Karpas-422 (cell line): ENCODE data around the gene RSPRY1. TPM values are rescaled to one million over a fixed set of nuclear protein-coding genes. Genes with fewer than 3 reads are reported as not detected.

Experiments
- DNase-seq: peaks from one replicate; pipeline ENCODE4 v3.0.0-alpha.2; 2015
- H2AFZ ChIP-seq: fragments of 200-600 bp; sonication (generic); 2 replicates; pipeline ENCODE4 v1.6.1; 2014; ENCODE audit warnings: antibody characterized with exemption, low read length, mixed read lengths
- H3K27ac ChIP-seq: fragments of 200-600 bp; sonication (generic); 2 replicates; pipeline ENCODE4 v1.5.1; 2014; ENCODE audit warnings: mild to moderate bottlenecking, low read length, moderate library complexity
- H3K27me3 ChIP-seq: fragments of 200-600 bp; sonication (generic); 2 replicates; pipeline ENCODE4 v1.6.1; 2014; ENCODE audit warnings: low read length, mixed read lengths
- H3K36me3 ChIP-seq: fragments of 200-600 bp; sonication (generic); 2 replicates; pipeline ENCODE4 v1.6.1; 2014; ENCODE audit warnings: low read length, mixed read lengths; ENCODE audit not compliant: insufficient read depth
- H3K4me1 ChIP-seq: fragments of 200-600 bp; sonication (generic); 2 replicates; pipeline ENCODE4 v1.6.1; 2014; ENCODE audit warnings: mild to moderate bottlenecking, low read length, mixed read lengths
- H3K4me2 ChIP-seq: fragments of 200-600 bp; sonication (generic); 2 replicates; pipeline ENCODE4 v1.6.1; 2014; ENCODE audit warnings: low read length, low read depth, mild to moderate bottlenecking; ENCODE audit not compliant: poor library complexity, severe bottlenecking
- H3K4me3 ChIP-seq: fragments of 200-600 bp; sonication (generic); 2 replicates; pipeline ENCODE4 v1.5.1; 2014; ENCODE audit warnings: mild to moderate bottlenecking, antibody characterized with exemption, low read length, mixed read lengths
- H3K79me2 ChIP-seq: fragments of 200-600 bp; sonication (generic); 2 replicates; pipeline ENCODE4 v1.6.1; 2014; ENCODE audit warnings: mild to moderate bottlenecking, low read length, mixed read lengths
- H3K9ac ChIP-seq: fragments of 200-600 bp; sonication (generic); 2 replicates; pipeline ENCODE4 v1.6.0; 2014; ENCODE audit warnings: low read length
- H3K9me2 ChIP-seq: fragments of 200-600 bp; sonication (generic), shearing (Covaris generic); replicated peaks from 2 replicates; pipeline ENCODE4 v1.6.0; 2014; ENCODE audit warnings: mild to moderate bottlenecking, low read length, moderate library complexity; ENCODE audit not compliant: insufficient read depth
- H3K9me3 ChIP-seq: fragments of 300-700, 200-600 bp; sonication (generic); 2 replicates; pipeline ENCODE4 v1.6.1; 2014; ENCODE audit warnings: low read length, mixed read lengths
- H4K20me1 ChIP-seq: fragments of 200-600 bp; sonication (generic); 2 replicates; pipeline ENCODE4 v1.6.1; 2014; ENCODE audit warnings: mild to moderate bottlenecking, antibody characterized with exemption, low read length, low read depth; ENCODE audit not compliant: insufficient read depth
- total RNA-seq: library from RNA; depleted of rRNA; stranded (reverse); fragments of >200 nt; shearing (Covaris generic); gene quantifications from 2 replicates; pipeline ENCODE4 v1.2.3, GENCODE V29; 2014; ENCODE audit warnings: low replicate concordance

The RSPRY1 gene
- total RNA-seq, 1 experiment from 2014 or later, result 26.4 TPM

DNA sequence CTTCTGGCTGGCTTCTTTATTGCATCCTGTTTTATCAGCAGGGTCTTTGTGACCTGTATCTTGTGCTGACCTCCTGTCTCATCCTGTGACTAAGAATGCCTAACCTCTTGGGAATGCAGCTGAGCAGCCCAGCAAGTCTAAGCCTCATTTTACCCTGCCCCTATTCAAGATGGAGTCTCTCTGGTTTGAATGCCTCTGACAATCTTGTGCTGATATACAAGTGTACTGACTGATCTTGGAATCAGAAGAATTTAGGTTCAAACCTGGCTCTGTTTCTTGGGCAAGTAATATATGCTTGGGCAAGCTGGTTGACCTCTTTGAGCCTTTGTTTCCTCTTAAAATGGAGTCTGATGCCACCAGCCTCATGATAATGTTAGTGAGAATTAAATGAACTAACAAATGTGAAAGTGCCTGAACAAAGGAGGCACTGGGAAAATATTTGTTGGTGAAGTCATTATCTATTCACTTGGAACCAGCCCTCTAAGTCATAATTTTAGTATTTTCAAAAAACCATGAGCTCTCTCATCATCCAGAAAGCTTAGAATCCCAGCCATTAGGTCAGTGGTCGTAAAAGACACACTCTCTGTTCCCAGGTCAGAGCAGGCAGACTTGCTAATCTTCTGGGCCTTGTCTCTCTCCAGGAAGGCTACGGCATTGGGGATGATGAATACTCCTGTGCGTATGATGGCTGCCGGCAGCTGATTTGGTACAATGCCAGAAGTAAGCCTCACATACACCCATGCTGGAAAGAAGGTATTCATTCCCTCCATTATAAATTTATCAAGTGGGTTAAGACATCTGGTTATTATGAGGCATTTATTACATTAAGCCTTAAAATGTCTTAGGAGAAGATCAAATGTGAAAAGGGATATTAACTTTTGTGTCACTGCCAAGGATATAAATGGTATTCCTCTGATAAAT is 40.8 kb downstream of the RSPRY1 start:
- no peak overlapping the region for H3K4me3 ChIP-seq
- H3K4me2 ChIP-seq, result no peak overlapping the region
- no peak overlapping the region for H3K27ac ChIP-seq
- no peaks in the 10 kb centered on the region for H3K79me2 ChIP-seq
- no peak for DNase-seq
- H3K4me1 ChIP-seq, result peaks cover 5% of the 10 kb centered on the region; the same call in 1 of the 2 replicates
- H2AFZ ChIP-seq, result no peak overlapping the region
- H3K9me2 ChIP-seq, result no peaks in the 10 kb centered on the region
- peaks cover 42% of the 10 kb centered on the region for H3K36me3 ChIP-seq
- H4K20me1 ChIP-seq, result no peaks in the 10 kb centered on the region
- no peaks in the 10 kb centered on the region for H3K27me3 ChIP-seq
- H3K9ac ChIP-seq, result no peak overlapping the region
- H3K9me3 ChIP-seq, result no peaks in the 10 kb centered on the region

DNA sequence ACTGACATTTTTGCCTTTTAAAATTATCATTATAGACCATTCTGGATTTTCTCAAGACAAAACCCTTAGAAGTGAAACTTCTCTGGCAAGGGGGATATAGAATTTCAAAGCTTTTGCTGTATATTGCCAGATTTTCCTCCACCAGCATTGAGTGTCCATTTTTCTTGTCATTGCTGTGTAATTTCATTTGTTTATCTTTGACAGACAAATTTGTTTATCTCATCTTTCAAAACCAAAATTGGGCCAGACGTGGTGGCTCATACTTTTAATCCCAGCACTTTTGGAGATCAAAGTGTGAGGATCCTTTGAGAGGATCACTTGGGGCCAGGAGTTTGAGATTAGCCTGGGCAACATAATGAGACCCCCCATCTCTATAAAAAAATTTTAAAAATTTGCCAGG is 43.0 kb downstream of the RSPRY1 start:
- no peaks in the 10 kb centered on the region for H3K27me3 ChIP-seq
- H3K79me2 ChIP-seq, result no peaks in the 10 kb centered on the region
- H3K9me2 ChIP-seq, result no peaks in the 10 kb centered on the region
- DNase-seq, result no peak
- no peaks in the 10 kb centered on the region for H4K20me1 ChIP-seq
- H3K27ac ChIP-seq, result no peak overlapping the region
- peaks cover 44% of the 10 kb centered on the region for H3K36me3 ChIP-seq
- H3K4me3 ChIP-seq, result no peak overlapping the region
- H2AFZ ChIP-seq, result no peak overlapping the region
- no peak overlapping the region for H3K9ac ChIP-seq
- no peaks in the 10 kb centered on the region for H3K9me3 ChIP-seq
- H3K4me2 ChIP-seq, result no peak overlapping the region
- H3K4me1 ChIP-seq, result peaks cover 10% of the 10 kb centered on the region

DNA sequence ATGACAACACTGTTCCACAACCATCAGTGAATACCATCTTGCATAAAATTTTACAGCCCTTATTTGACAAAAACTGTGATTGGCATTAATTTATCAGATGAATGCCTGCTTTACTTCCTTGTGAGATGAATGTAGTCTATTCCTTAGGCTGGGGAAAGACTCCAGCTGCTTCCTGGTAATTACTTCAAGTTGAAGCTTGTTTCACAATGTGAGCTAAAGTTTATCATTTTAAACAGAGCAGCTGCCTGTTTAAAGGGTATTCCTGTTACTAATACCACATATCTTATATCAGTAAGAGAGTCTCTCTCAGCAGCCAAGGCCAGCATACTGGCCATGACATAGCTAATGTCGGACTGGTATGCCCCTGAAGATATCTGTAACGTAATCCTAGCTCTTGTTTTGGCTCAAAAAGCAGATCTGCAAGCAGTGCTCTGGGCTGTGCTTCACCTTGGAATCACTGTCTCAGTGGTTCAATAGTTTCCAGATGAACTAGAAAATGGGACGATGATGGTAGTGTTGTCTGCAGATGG is 45.8 kb downstream of the RSPRY1 start:
- H2AFZ ChIP-seq, result no peak overlapping the region
- no peak overlapping the region for H3K9ac ChIP-seq
- H3K4me1 ChIP-seq, result peaks cover 26% of the 10 kb centered on the region
- H3K36me3 ChIP-seq, result peaks cover 49% of the 10 kb centered on the region
- no peaks in the 10 kb centered on the region for H3K9me2 ChIP-seq
- no peak for DNase-seq
- H3K9me3 ChIP-seq, result no peaks in the 10 kb centered on the region; the same call in 1 of the 2 replicates
- H3K27ac ChIP-seq, result no peak overlapping the region
- no peaks in the 10 kb centered on the region for H4K20me1 ChIP-seq
- H3K27me3 ChIP-seq, result no peaks in the 10 kb centered on the region
- peaks cover 5% of the 10 kb centered on the region; the same call in 1 of the 2 replicates for H3K79me2 ChIP-seq
- H3K4me2 ChIP-seq, result no peak overlapping the region
- no peak overlapping the region for H3K4me3 ChIP-seq

DNA sequence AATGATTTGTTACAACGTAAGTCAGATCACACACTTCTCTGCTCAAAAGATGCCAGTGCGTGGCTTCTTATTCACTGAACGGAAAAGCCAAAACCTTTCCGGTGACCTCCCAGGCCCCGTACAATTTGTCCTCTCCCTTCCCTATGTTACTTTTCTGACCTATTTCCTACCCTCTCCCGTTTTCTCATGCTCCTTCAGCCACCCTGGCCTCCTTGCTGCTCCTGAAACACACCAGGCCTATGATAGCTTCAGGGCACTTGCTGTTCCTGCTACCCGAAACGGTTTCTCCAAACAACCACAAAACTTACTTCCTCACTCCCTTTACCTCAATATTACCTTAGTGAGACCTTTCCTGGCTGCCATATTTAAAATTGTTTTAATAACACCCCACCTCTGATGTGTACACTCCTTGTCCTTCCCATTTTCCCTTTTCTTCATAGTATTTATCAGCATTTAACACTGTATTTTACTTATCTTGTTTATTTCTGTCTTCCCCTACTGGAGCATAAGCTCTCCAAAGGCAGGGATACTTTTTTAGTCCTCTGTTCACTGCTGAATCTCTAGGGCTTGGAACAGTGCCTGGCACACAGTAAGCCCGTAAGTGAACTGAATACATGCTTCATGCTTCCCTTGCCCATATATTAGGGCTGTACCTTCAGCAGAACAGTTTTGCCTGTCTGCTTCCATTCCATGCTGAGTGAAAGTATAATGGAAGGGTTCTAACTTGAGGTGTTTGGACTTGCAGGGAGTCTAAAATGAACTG is 48.0 kb downstream of the RSPRY1 start:
- no peak overlapping the region for H2AFZ ChIP-seq

DNA sequence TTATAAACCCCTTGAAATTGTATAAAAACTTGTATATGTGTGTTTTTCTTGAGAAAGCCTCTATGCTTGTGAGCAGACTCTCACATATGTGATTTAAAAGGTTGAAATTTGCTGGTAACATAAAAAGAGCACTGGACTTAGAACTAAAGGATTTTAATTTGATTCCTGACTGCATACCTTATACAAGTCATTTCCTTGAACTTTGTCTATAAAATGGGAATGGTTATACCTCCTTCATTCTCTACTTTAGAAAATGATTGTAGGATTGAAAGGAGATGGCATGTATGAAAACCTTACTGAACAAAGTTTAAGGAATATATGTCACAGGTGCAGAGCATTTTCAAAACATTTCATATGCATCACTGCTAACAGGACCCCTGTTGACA is 48.6 kb downstream of the RSPRY1 start:
- Histone ChIP-seq H2AFZ (no peak overlapping the region), H3K36me3 (peaks cover 40% of the 10 kb centered on the region), H4K20me1 (no peaks in the 10 kb centered on the region), H3K4me2 (peak overlapping the region; percentile 72), H3K9ac (peak overlapping the region; percentile 49), H3K79me2 (peaks cover 5% of the 10 kb centered on the region; the same call in 1 of the 2 replicates), H3K27me3 (no peaks in the 10 kb centered on the region), H3K4me3 (peak overlapping the region; percentile 36), H3K4me1 (peaks cover 26% of the 10 kb centered on the region), H3K9me3 (no peaks in the 10 kb centered on the region; the same call in 1 of the 2 replicates), H3K27ac (peak overlapping the region; percentile 91), H3K9me2 (no peaks in the 10 kb centered on the region)
- DNase-seq, result no peak

More for the DNA sequence above, 48.0 kb downstream of the RSPRY1 start:
- H3K9me2 ChIP-seq, result no peaks in the 10 kb centered on the region
- H3K9ac ChIP-seq, result peak overlapping the region; percentile 49
- peak overlapping the region; percentile 91 for H3K27ac ChIP-seq
- DNase-seq, result no peak
- H3K4me2 ChIP-seq, result peak overlapping the region; percentile 72
- peaks cover 5% of the 10 kb centered on the region; the same call in 1 of the 2 replicates for H3K79me2 ChIP-seq
- H3K9me3 ChIP-seq, result no peaks in the 10 kb centered on the region; the same call in 1 of the 2 replicates
- peaks cover 40% of the 10 kb centered on the region for H3K36me3 ChIP-seq
- peak overlapping the region; percentile 36; the same call in 1 of the 2 replicates for H3K4me3 ChIP-seq
- H4K20me1 ChIP-seq, result no peaks in the 10 kb centered on the region
- peaks cover 26% of the 10 kb centered on the region for H3K4me1 ChIP-seq
- H3K27me3 ChIP-seq, result no peaks in the 10 kb centered on the region

DNA sequence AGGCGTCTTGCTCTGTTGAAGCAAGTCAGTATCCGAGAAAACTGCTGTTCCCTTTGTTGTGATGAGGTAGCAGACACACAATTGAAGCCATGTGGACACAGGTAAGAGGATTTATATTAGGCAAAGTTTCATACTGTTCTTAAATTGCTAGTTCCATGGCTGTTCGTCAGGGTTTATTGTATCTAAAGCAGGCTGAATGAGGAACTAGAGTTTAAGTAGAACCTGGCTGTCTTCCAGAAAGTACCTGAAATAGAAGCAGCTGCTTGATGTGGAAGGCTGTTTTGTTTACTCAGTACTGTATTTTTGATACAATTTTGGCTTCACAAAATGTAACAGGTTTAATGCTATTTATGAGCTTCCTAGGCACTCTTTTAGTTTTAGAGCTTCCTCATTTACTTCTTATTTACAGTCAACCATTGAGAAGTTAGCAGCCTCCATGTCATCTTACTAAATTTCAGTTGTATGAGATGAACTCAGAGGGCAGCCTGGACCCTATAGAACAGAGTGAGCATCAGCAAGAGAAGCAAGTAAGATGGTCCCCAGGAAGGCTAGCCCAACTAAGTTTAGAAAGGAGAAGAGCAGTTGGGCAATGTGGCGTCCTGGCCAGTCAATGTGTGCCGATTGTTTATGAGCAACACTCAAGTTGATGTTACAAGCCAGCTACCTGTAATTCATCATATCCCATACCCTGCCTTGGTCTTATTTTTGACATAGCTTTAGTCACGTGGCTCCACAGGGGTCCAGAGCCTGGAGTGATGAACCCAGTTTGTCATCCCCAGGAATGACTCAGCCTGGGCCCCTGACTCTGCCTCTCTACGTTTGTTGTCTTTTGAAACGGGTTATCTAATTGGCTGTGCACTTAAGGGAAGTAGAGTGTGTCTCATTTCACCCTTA is 49.2 kb downstream of the RSPRY1 start:
- no peak overlapping the region for H2AFZ ChIP-seq
- peak overlapping the region; percentile 49 for H3K9ac ChIP-seq
- peak overlapping the region; percentile 91 for H3K27ac ChIP-seq
- peak; percentile 83 for DNase-seq
- H3K4me3 ChIP-seq, result peak overlapping the region; percentile 36
- no peaks in the 10 kb centered on the region; the same call in 1 of the 2 replicates for H3K9me3 ChIP-seq
- peaks cover 32% of the 10 kb centered on the region for H3K4me1 ChIP-seq
- H3K4me2 ChIP-seq, result peak overlapping the region; percentile 72
- H3K79me2 ChIP-seq, result peaks cover 5% of the 10 kb centered on the region; the same call in 1 of the 2 replicates
- no peaks in the 10 kb centered on the region for H3K9me2 ChIP-seq
- peaks cover 38% of the 10 kb centered on the region for H3K36me3 ChIP-seq
- H3K27me3 ChIP-seq, result no peaks in the 10 kb centered on the region
- H4K20me1 ChIP-seq, result no peaks in the 10 kb centered on the region

DNA sequence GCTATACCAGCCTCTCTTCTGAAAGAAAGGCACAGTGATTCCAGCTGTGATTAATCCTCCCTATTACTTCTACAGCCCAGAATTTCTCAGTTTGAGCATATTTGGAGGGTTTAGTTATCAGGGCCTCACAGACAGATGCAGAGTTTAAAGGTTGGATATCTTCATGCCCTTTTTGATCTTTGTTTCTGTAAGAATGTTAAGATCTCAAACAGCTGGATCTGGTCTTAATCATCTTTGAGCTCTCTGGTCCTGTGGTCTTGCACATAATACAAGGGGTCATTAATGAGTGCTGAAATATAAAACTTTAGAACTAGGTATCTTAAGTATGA is 49.9 kb downstream of the RSPRY1 start:
- Histone ChIP-seq H2AFZ (no peak overlapping the region), H3K9ac (no peak overlapping the region), H3K27ac (peak overlapping the region; percentile 91), H3K36me3 (peaks cover 32% of the 10 kb centered on the region), H3K4me1 (peaks cover 38% of the 10 kb centered on the region), H3K27me3 (no peaks in the 10 kb centered on the region), H3K9me3 (no peaks in the 10 kb centered on the region; the same call in 1 of the 2 replicates), H3K79me2 (peaks cover 5% of the 10 kb centered on the region; the same call in 1 of the 2 replicates), H3K9me2 (no peaks in the 10 kb centered on the region), H3K4me2 (peak overlapping the region; percentile 72), H3K4me3 (peak overlapping the region; percentile 36; the same call in 1 of the 2 replicates), H4K20me1 (no peaks in the 10 kb centered on the region)
- DNase-seq, result no peak
